HG03457 (cell line): ENCODE measurements around the gene AGO4.
"Not testable (repeated sequence)": the region's sequence is repeated elsewhere in the genome, so short reads cannot be mapped to it uniquely, and the experiment has no call there.

ENCODE experiments used
- ATAC-seq: cut with Tn5 transposase; IDR thresholded peaks from one replicate; pipeline ENCODE4 v1.9.1; 2021; ENCODE audit warnings: moderate number of reproducible peaks; ENCODE audit not compliant: unreplicated experiment

The AGO4 gene

DNA sequence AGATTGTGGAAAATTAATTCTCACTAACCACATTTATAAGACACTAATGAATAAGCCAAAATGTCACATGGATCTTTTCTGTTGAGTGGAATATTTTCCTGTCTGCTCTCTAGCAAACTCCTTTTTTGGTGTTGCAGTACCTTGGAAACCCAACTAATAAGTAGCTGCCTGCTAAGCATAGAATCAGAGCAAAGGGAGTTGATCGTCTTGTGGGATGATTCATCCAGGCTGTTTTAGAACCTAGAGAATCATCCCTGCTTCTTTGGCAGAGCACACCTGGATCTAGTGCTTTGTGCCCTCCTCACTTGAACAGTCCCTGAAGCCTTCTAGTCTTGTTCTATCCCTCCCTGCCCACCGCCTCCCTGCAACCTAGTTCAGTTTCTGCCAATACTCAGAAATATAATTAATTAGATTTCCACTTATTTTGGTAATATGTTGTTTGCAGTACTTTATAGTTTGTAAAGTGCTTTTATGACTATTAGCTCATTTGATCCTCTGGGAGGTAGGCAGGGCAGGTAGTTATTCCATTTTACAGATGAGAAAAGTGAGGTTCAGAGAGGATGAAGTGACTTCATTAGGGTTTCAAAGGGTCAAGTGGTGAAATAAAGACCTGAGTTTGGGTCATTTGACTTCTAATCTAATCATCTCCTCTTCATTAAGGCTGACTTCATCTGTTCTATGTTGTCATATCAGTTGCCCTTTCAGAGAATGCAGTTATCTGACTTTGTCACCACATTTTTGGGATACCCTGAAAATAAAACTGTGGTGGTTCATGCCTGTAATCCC lies 2.5 kb downstream of the AGO4 start:
- ATAC-seq = no peak

DNA sequence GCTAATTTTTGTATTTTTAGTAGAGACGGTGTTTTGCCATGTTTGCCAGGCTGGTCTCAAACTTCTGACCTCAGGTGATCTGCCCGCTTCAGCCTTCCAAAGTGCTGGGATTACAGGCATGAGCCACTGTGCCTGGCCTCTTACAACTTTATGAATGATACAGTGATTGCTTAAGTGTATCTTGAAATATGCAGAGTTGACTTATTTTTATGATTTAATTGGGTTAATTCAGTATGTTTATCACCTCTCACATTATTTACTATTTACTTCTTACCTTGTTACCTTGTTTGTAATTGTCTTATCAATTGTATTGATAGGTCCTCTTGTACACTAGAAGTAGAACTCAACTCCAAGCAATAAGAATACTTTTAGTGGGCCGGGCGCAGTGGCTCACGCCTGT lies 4.9 kb downstream of the AGO4 start:
- not testable (repeated sequence) for ATAC-seq

GRCh38 chr1:35825255-35825654 lies 17.4 kb downstream of the AGO4 start:
- ATAC-seq = no peak

DNA sequence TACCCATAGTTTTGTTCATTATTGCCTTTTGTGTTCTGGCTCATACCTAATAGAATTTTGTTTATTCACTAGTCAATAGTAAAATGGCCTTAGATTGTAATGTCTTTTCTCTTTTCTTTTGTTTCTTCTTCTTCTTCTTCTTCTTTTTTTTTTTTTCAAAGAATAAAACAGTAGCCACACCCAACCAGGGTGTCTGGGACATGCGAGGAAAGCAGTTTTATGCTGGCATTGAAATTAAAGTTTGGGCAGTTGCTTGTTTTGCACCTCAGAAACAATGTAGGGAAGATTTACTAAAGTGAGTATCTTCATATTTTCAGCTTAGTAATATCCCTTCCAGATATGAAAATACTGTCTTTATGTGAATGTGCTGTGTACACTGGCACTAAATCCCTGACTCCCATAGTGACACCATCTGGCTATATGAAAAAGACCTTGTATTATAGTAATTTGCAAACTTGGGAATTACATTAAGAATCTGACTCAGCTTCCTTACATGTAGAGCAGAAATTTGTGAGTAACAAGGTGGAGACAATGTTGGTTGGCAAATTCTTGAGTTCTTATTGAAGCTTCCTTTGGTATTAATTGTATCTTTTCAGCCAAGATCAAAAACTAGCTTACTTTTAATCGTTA lies 24.6 kb downstream of the AGO4 start:
- ATAC-seq = no peak

- no peak for ATAC-seq
Observed at GRCh38 chr1:35833395-35833794, 25.6 kb downstream of the AGO4 start.

DNA sequence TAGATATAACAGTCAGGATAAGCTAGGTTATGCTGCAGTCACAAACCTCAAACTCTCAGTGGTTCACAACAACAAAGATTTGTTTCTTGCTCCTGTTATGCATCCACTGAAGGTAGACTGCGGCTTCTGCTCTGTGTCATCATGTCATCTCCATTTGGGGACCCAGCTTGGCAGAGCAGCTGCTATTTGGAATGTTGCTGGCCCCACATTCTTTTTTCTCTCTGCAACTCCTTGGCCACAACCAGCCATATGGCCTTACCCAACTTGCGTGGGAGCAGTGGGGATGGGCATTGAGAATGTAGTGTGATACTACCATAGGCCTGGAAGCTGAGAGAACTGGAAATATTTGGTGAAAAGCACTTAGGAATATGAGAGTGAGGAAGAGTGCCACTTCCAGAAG lies 26.4 kb downstream of the AGO4 start:
- ATAC-seq = no peak

DNA sequence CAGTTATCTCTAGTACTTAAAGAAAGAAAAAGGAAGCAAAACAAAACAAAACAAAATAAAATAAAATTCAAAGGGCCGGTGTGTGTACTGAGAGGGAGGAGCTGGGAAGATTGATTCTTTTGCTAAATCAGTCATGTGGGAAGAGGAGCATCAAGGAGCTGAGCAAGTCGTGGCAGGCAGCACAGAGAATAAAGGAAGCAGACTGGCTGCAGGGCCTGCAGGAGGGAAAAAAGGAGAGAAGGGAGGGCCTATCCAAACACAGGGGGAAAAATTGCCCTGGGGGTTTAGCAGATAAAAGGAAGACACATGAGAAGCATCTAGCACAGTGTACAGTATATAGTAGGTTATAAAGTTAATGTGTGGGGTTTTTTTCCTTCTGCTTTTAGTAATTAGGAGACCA lies 27.6 kb downstream of the AGO4 start:
- ATAC-seq = no peak

- ATAC-seq = no peak
Observed at GRCh38 chr1:35836734-35837133, 28.9 kb downstream of the AGO4 start.

DNA sequence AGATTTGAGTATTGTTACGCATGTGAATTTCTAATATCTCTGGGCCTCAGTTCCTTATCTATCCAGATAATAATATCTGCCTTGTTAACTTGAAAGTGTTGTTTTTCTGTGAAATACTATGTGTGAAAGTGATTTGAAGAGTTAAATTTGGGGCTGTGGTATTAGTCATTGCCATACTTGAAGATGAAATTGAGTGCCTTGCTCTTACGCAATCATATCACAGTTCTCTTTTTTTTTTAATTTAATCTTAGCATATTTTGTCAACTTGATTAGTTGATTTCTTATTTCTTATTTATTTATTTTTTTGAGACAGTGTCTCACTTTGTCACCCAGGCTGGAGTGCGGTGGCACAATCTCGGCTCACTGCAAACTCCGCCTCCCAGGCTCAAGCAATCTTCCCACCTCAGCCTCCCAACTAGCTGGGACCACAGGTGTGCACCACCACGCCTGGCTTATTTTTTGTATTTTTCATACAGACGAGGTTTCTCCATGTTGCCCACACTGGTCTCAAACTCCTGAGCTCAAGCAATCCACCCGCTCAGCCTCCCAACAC lies 31.0 kb downstream of the AGO4 start:
- ATAC-seq = no peak

GRCh38 chr1:35844826-35845225 lies 37.0 kb downstream of the AGO4 start:
- no peak for ATAC-seq

- ATAC-seq = no peak
Observed at GRCh38 chr1:35845766-35846165, 38.0 kb downstream of the AGO4 start.

DNA sequence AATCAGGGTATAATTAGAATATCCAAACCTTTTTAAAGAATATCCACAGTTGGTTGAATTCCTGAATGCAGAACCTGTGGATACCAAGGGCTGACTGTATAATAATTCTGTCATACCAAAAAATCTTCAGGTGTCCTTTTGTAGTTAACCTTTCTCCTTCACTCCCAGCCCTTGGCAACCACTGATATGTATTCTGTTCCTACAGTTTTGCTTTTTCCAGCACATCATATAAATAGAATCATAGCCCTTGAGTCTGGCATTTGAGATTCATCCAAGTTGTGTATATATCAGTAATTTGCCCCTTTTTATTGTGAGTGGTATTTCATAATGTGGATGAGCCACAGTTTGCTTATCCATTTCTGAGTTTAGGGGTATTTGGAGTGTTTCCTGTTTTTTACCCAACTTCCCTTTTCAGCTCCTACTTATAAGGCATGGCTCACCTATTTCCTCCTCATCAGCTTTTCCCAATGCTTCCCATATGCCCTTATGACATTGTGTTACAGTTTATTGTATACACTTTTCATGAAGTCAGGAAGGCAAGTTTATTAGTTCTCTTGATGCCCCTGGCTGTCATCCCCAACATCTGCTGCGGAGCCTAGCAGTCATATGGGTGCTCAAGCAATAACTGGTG lies 40.2 kb downstream of the AGO4 start:
- ATAC-seq = no peak

DNA sequence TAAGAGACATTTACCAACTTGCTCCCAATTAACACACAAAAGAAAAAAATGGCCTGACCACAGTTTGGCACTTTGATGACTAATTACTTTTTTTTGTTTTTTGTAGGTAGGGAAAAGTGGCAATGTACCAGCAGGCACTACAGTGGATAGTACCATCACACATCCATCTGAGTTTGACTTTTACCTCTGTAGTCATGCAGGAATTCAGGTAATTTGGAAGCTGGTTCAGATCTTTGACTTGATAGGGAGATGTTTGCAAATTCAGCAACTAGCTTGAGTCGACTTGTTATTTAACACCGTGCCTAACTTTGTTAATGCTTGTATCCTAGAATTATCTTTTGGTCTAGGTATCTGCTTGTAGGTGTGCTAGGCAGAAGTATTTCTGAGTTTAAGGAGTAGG lies 42.2 kb downstream of the AGO4 start:
- ATAC-seq = no peak

- ATAC-seq = no peak
Observed at GRCh38 chr1:35850716-35851115, 42.9 kb downstream of the AGO4 start.

DNA sequence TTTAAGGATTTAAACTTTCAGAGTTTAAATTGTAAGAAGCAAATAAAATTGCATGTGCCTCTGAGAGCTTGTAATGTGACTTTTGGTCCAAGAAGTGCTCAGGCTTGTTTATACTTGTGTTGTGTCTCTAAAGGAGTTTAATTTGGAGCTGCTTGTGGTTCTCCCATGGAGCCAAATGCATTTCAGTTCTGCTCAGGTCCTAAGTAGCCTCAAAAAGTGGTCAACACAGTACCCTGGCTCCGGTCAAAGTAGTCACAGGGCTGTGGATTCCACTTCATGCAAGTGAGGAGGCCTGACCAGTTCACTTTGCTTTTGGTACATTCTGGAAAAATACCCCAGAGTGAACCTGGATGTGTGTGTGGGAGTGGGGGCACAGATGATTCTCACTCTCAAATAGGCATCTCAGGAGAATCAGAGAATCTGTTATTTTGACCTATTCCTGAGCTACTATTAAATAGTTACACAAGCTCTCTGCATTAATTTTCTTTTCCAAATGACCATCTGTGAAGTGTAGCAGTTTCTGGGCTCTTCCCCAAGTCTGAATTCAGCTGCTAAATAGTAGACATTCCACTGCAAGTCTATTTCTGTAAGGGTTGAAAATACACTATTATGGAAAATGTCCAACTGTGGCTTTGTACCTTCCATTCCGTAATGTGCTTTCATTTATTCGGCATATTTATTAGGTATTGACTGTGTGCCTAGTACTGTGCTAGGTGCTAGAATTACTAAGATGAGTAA lies 43.5 kb downstream of the AGO4 start:
- no peak for ATAC-seq

DNA sequence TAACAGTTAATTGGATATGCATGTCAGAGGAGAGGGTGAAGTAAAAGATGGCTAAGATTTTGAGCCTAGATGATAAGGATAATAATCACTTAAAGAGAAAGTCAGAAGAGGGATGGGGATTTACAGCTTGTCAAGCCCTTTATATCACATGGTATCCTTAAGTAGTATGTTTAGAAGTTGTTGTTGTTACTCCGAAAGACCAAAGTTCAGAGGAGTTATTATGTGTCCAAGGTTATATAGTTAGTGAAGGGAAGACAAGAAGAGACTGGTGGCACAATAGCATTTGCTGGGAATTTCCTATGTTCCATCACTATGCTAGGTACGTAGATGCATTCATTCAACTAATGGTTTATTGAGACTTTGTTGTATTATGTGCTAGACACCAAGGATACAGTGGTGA lies 44.4 kb downstream of the AGO4 start:
- ATAC-seq = no peak

- no peak for ATAC-seq
Observed at GRCh38 chr1:35854989-35855700, 47.3 kb downstream of the AGO4 start.

DNA sequence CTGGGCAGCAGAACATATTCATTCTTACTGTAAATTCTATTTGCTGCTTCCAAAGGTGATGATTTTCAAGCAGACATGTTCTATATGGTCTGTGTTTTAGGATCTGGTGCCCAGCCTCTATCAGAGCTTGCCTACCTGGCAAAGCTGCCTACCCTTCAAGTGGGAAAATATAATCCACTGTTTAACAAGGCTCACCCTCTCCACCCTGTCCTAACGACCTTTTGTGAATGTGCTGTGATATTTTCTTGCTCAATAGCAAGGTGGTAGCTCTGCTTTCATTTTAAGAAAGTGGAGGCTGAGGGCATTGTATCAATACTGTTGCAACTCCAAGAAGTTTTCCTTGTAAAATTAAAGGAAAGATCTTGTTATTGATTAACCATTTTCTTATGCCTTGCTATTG lies 49.1 kb downstream of the AGO4 start:
- no peak for ATAC-seq

GRCh38 chr1:35857830-35858229 lies 50.0 kb downstream of the AGO4 start:
- no peak for ATAC-seq

- ATAC-seq = no peak
Observed at GRCh38 chr1:35860696-35861095, 52.9 kb downstream of the AGO4 start.

DNA sequence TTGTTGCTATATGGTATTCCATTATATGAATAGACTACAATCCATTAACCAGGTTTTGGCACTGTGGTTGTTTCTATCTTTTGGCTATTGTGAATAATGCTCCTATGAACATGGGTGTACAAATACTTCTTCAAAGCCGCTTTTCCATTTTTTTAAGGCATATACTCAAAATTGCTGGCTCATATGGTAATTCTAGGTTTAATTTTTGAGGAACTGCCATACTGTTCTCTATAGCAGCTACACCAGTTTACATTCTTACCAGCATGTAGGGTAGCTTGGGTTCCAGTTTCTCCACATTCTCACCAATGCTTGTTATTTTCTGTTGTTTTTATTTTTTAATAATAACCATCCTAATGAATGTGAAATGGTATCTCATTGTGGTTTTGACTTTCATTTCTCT lies 55.3 kb downstream of the AGO4 start:
- no peak for ATAC-seq
